Neural progenitor cell (in vitro differentiated cells): Measurements from ENCODE around the gene SDS. TPM values are rescaled to one million over a fixed set of nuclear protein-coding genes. Genes with fewer than 3 reads are reported as not detected.

Source experiments
- DNase-seq: peaks from one replicate; pipeline ENCODE4 v3.0.0-alpha.2; 2016; ENCODE audit warnings: low spot score
- H2AFZ ChIP-seq: fragments of 200-600 bp; sonication (generic); replicated peaks from 2 replicates; pipeline ENCODE4 v1.6.1; 2016; ENCODE audit warnings: antibody characterized with exemption
- H3F3A ChIP-seq: fragments of 200-600 bp; sonication (generic); 2 replicates; pipeline ENCODE4 v1.6.1; 2016; ENCODE audit warnings: antibody characterized with exemption, low read depth
- H3K27ac ChIP-seq: fragments of 200-600 bp; sonication (generic); 2 replicates; pipeline ENCODE4 v1.5.1; 2016; ENCODE audit warnings: mild to moderate bottlenecking
- H3K27me3 ChIP-seq: fragments of 200-600 bp; sonication (generic); 2 replicates; pipeline ENCODE4 v1.6.1; 2016; ENCODE audit warnings: mild to moderate bottlenecking, moderate library complexity
- H3K36me3 ChIP-seq: fragments of 200-600 bp; sonication (generic); 2 replicates; pipeline ENCODE4 v1.5.1; 2016
- H3K4me1 ChIP-seq: fragments of 200-600 bp; sonication (generic); 2 replicates; pipeline ENCODE4 v1.6.1; 2016; ENCODE audit warnings: mixed run types
- H3K4me2 ChIP-seq: fragments of 200-600 bp; sonication (generic); 2 replicates; pipeline ENCODE4 v1.6.1; 2016
- H3K4me3 ChIP-seq: fragments of 200-600 bp; sonication (generic); 2 replicates; pipeline ENCODE4 v1.5.1; 2016
- H3K79me2 ChIP-seq: fragments of 200-600 bp; sonication (generic); 2 replicates; pipeline ENCODE4 v1.6.1; 2016; ENCODE audit warnings: low read depth
- H3K9ac ChIP-seq: fragments of 200-600 bp; sonication (generic); 2 replicates; pipeline ENCODE4 v1.6.1; 2016
- H3K9me3 ChIP-seq: fragments of 200-600 bp; sonication (generic); 2 replicates; pipeline ENCODE4 v1.5.1; 2016; ENCODE audit warnings: low read depth
- H4K20me1 ChIP-seq: fragments of 200-600 bp; sonication (generic); 2 replicates; pipeline ENCODE4 v1.6.1; 2016; ENCODE audit warnings: low read depth
- H3K27ac Mint-ChIP-seq: 3 replicates; pipeline ENCODE4 v1.8.0; 2021; ENCODE audit warnings: mixed read lengths
- H3K27me3 Mint-ChIP-seq: 2 replicates; pipeline ENCODE4 v1.8.0; 2022; ENCODE audit warnings: low read depth, mild to moderate bottlenecking, inconsistent platforms, moderate library complexity, mixed read lengths; ENCODE audit not compliant: insufficient read depth
- H3K36me3 Mint-ChIP-seq: 3 replicates; pipeline ENCODE4 v1.8.0; 2021; ENCODE audit warnings: mixed read lengths
- H3K4me1 Mint-ChIP-seq: 3 replicates; pipeline ENCODE4 v1.8.0; 2021; ENCODE audit warnings: mixed read lengths
- H3K4me3 Mint-ChIP-seq: 3 replicates; pipeline ENCODE4 v1.8.0; 2021; ENCODE audit warnings: mild to moderate bottlenecking, moderate library complexity, mixed read lengths
- H3K9me3 Mint-ChIP-seq: 3 replicates; pipeline ENCODE4 v1.8.0; 2020; ENCODE audit warnings: mixed read lengths
- EZH2 ChIP-seq: fragments of 200-600 bp; sonication (generic); IDR thresholded peaks from 2 replicates; pipeline ENCODE4 v1.6.1; 2017; ENCODE audit warnings: antibody characterized with exemption, mild to moderate bottlenecking, moderate library complexity
- EZH2phosphoT487 ChIP-seq: fragments of 200-600 bp; sonication (generic); IDR thresholded peaks from 2 replicates; pipeline ENCODE4 v1.6.1; 2017; ENCODE audit warnings: antibody characterized with exemption
- total RNA-seq: library from RNA; depleted of rRNA; stranded (reverse); fragments of >200 nt; gene quantifications from 2 replicates; pipeline ENCODE4 v1.2.3, GENCODE V29; 2015; ENCODE audit warnings: low replicate concordance
- TF ChIP-seq, protein P1 (sequence below): fragments of 200-600 bp; sonication (generic); IDR thresholded peaks from 2 replicates; pipeline ENCODE4 v1.5.1; 2017; ENCODE audit warnings: antibody characterized with exemption, mild to moderate bottlenecking

Gene SDS
- total RNA-seq, 1 donor from 2014 or later, result not detected

DNA sequence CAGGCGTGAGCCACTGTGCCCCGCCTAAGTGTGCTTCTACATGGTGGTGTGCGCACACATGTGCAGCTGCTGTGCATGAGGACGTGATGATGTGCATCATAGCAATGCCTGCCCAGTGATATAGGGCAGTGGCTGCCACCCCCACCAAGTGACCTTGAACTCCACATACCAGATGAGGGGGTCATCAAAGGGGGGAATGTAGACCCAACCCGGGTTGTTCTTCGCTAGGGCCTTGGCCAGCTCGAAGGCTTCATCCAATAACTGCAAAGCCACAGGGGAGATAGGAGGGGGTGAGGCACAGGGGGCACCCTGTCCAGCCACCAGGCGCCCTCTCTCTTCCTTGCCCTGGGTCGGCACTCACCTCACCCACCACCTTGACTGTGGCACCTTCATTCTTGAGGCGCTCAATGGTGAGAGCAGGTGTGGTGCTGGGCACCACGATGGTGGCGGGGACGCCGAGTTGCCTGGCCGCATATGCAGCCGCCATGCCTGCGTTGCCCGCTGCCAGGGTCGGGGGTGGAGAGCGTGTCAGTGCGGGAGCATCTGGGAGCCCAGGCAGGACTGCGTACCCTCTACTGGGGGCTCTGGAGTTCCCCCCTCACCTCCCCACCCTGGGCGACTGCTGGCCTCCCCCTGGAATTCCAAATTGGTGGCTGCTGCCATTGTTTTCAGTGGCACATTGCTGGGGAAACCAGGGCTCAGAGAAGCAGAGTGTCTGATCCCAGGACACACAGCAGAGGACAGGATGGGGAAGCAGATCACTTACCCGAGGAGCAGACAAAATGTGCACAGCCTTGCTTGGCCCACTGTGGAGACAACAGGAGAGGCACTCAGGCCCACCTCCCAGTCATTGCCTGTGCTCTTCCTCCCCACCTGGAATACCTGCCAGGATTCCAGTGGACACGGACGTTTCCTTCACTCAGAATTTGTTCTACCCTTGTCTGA lies 5.1 kb downstream of the SDS start:
- Mint-ChIP-seq H3K4me3 (no peak overlapping the region), H3K4me1 (peaks cover 7% of the 10 kb centered on the region), H3K9me3 (no peaks in the 10 kb centered on the region), H3K27me3 (peaks cover 6% of the 10 kb centered on the region), H3K27ac (no peak overlapping the region), H3K36me3 (no peaks in the 10 kb centered on the region)
- TF ChIP-seq EZH2phosphoT487 (no peak), EZH2 (no peak)
- TF ChIP-seq, protein P1, sequence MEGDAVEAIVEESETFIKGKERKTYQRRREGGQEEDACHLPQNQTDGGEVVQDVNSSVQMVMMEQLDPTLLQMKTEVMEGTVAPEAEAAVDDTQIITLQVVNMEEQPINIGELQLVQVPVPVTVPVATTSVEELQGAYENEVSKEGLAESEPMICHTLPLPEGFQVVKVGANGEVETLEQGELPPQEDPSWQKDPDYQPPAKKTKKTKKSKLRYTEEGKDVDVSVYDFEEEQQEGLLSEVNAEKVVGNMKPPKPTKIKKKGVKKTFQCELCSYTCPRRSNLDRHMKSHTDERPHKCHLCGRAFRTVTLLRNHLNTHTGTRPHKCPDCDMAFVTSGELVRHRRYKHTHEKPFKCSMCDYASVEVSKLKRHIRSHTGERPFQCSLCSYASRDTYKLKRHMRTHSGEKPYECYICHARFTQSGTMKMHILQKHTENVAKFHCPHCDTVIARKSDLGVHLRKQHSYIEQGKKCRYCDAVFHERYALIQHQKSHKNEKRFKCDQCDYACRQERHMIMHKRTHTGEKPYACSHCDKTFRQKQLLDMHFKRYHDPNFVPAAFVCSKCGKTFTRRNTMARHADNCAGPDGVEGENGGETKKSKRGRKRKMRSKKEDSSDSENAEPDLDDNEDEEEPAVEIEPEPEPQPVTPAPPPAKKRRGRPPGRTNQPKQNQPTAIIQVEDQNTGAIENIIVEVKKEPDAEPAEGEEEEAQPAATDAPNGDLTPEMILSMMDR, result no peak
- no peak overlapping the region for H3K27ac ChIP-seq
- peaks cover 4% of the 10 kb centered on the region for H3F3A ChIP-seq
- no peaks in the 10 kb centered on the region for H3K9me3 ChIP-seq
- H3K4me3 ChIP-seq, result no peak overlapping the region
- H3K27me3 ChIP-seq, result no peaks in the 10 kb centered on the region
- DNase-seq, result no peak
- no peaks in the 10 kb centered on the region for H4K20me1 ChIP-seq
- H3K79me2 ChIP-seq, result no peaks in the 10 kb centered on the region
- no peak overlapping the region for H2AFZ ChIP-seq
- H3K9ac ChIP-seq, result no peak overlapping the region
- H3K4me2 ChIP-seq, result no peak overlapping the region
- H3K4me1 ChIP-seq, result peaks cover 11% of the 10 kb centered on the region
- H3K36me3 ChIP-seq, result no peaks in the 10 kb centered on the region

DNA sequence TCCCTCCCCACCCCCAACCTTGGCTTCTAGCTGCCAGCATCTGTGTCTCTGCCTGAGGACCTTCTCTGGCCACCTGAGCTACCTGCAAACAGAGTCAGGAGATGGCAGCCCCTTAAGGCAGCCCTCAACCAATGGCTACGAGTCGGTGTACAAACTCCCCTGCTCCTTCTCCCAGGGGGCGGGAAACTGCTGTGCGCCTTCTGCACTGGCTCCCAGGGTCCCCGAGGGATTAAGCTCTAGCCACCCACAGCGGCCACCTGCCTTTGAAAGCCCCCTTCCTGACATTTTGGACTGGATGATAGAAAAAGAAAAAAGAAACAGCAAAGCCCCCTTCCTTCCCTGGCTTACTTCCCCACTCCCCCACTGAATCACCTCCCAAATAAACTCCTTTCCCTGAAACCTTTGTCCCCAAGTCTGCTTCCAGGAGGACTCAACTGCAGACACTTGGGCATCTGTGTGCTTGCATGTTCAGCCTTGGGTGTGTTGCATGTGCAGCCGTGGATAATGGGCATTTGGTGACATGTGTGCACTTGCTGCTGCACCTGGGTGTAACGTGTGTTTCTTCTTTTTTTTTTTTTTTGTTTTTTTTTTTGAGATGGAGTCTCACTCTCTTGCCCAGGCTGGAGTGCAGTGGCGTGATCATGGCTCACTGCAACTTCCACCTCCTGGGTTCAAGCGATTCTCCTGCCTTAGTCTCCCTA lies 6.0 kb downstream of the SDS start:
- Mint-ChIP-seq H3K27me3 (peaks cover 6% of the 10 kb centered on the region), H3K4me3 (no peak overlapping the region), H3K9me3 (no peaks in the 10 kb centered on the region), H3K4me1 (peaks cover 7% of the 10 kb centered on the region), H3K27ac (no peak overlapping the region), H3K36me3 (no peaks in the 10 kb centered on the region)
- Histone ChIP-seq H3K27ac (no peak overlapping the region), H3K9ac (no peak overlapping the region), H4K20me1 (no peaks in the 10 kb centered on the region), H3K27me3 (no peaks in the 10 kb centered on the region), H3K4me2 (no peak overlapping the region), H3K36me3 (no peaks in the 10 kb centered on the region), H3K4me3 (no peak overlapping the region), H3F3A (peaks cover 8% of the 10 kb centered on the region), H3K79me2 (no peaks in the 10 kb centered on the region), H3K4me1 (peaks cover 11% of the 10 kb centered on the region), H3K9me3 (no peaks in the 10 kb centered on the region), H2AFZ (no peak overlapping the region)
- no peak for DNase-seq
- TF ChIP-seq EZH2, result no peak
- TF ChIP-seq, protein P1, result no peak
- no peak for TF ChIP-seq EZH2phosphoT487

DNA sequence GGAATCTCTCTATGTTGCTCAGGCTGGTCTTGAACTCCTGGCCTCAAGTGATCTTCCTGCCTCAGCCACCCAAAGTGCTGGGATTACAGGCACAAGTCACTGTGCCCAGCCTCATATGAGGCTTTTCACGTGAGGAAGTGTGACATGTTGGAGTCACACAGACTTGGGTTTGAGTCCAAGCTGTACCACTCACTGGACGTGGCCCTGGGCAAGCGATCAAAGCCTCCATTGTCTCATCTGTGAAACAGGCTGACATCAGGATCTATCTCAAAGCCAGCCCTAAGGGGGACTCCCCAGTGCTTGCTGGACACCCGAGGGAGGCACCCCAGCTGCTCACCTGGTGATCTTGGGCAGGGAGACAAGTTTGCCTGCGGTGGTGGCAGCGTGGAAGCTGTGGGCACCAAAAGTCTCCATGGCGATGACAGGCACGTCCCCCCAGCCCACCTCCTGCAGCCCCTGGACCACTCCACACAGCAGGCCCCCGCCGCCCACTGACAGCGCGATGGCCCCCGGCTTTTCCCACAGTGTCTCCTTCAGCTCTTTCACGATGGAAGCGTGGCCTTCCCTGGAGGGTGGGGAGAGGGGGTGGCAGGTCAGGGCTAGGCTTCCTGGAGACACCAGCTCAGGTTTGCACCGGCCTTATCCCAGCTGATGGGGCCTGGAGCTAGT lies 6.7 kb downstream of the SDS start:
- Histone ChIP-seq H3K27ac (no peak overlapping the region), H3K4me3 (no peak overlapping the region), H3K9ac (no peak overlapping the region), H3K36me3 (no peaks in the 10 kb centered on the region), H3K4me1 (peaks cover 10% of the 10 kb centered on the region), H3K79me2 (no peaks in the 10 kb centered on the region), H4K20me1 (no peaks in the 10 kb centered on the region), H2AFZ (no peak overlapping the region), H3K27me3 (no peaks in the 10 kb centered on the region), H3K4me2 (no peak overlapping the region), H3K9me3 (no peaks in the 10 kb centered on the region), H3F3A (peaks cover 5% of the 10 kb centered on the region)
- Mint-ChIP-seq H3K4me1 (peaks cover 7% of the 10 kb centered on the region), H3K27me3 (peaks cover 6% of the 10 kb centered on the region), H3K36me3 (no peaks in the 10 kb centered on the region), H3K4me3 (no peak overlapping the region), H3K27ac (no peak overlapping the region), H3K9me3 (no peaks in the 10 kb centered on the region)
- DNase-seq, result no peak
- TF ChIP-seq EZH2, result no peak
